Loucy (cell line): ENCODE measurements around the gene IGDCC3.

Experiments used
- H2AFZ ChIP-seq: fragments of 200-600 bp; sonication (generic); 2 replicates; pipeline ENCODE4 v1.6.0; 2016; ENCODE audit warnings: antibody characterized with exemption, mild to moderate bottlenecking, low read length, moderate library complexity
- H3F3A ChIP-seq: fragments of 200-600 bp; 2 replicates; pipeline ENCODE4 v1.6.0; 2016; ENCODE audit warnings: antibody characterized with exemption, low read depth, mild to moderate bottlenecking
- H3K27me3 ChIP-seq: fragments of 200-600 bp; sonication (generic); 2 replicates; pipeline ENCODE4 v1.6.1; 2014; ENCODE audit warnings: low read length, mild to moderate bottlenecking; ENCODE audit not compliant: insufficient read depth, poor library complexity, severe bottlenecking
- H3K36me3 ChIP-seq: fragments of 200-600 bp; sonication (generic); 2 replicates; pipeline ENCODE4 v1.6.1; 2016; ENCODE audit warnings: low read length; ENCODE audit not compliant: insufficient read depth
- H3K4me1 ChIP-seq: fragments of 200-600 bp; sonication (generic); 2 replicates; pipeline ENCODE4 v1.5.1; 2014; ENCODE audit warnings: low read length, mild to moderate bottlenecking; ENCODE audit not compliant: insufficient read depth, poor library complexity, severe bottlenecking
- H3K4me2 ChIP-seq: fragments of 200-600 bp; sonication (generic); 2 replicates; pipeline ENCODE4 v1.6.0; 2014; ENCODE audit warnings: antibody characterized with exemption, low read length, low read depth, mild to moderate bottlenecking; ENCODE audit not compliant: poor library complexity, severe bottlenecking
- H3K4me3 ChIP-seq: fragments of 200-600 bp; sonication (generic); 2 replicates; pipeline ENCODE4 v1.5.1; 2014; ENCODE audit warnings: low read length, mild to moderate bottlenecking, mixed read lengths; ENCODE audit not compliant: poor library complexity, severe bottlenecking
- H3K79me2 ChIP-seq: fragments of 200-600 bp; sonication (generic); 2 replicates; pipeline ENCODE4 v1.6.1; 2014; ENCODE audit warnings: low read length; ENCODE audit not compliant: insufficient read depth
- H3K9ac ChIP-seq: fragments of 200-600 bp; sonication (generic); 2 replicates; pipeline ENCODE4 v1.6.0; 2014; ENCODE audit warnings: mild to moderate bottlenecking, low read depth, low read length, moderate library complexity; ENCODE audit not compliant: poor library complexity, severe bottlenecking
- H3K9me2 ChIP-seq: fragments of 200-600 bp; sonication (generic); replicated peaks from 2 replicates; pipeline ENCODE4 v1.6.1; 2016; ENCODE audit warnings: low read depth, low read length, mixed read lengths
- H3K9me3 ChIP-seq: fragments of 200-600 bp; sonication (generic); 2 replicates; pipeline ENCODE4 v1.6.1; 2014; ENCODE audit warnings: mild to moderate bottlenecking, antibody characterized with exemption, low read length, low read depth; ENCODE audit not compliant: insufficient read depth
- H4K20me1 ChIP-seq: fragments of 200-600 bp; sonication (generic); 2 replicates; pipeline ENCODE4 v1.6.0; 2014; ENCODE audit warnings: antibody characterized with exemption, low read length, mild to moderate bottlenecking; ENCODE audit not compliant: insufficient read depth, poor library complexity, severe bottlenecking
- EZH2phosphoT487 ChIP-seq: fragments of 200-600 bp; IDR thresholded peaks from 2 replicates; pipeline ENCODE4 v1.6.1; 2018; ENCODE audit warnings: antibody characterized with exemption, mild to moderate bottlenecking, moderate library complexity, borderline replicate concordance
- TF ChIP-seq, protein P1 (sequence below): fragments of 200-600 bp; sonication (generic); conservative IDR thresholded peaks from 2 replicates; pipeline ENCODE4 v1.5.1; 2014; ENCODE audit warnings: mild to moderate bottlenecking, antibody characterized with exemption, low read length

The IGDCC3 gene

DNA sequence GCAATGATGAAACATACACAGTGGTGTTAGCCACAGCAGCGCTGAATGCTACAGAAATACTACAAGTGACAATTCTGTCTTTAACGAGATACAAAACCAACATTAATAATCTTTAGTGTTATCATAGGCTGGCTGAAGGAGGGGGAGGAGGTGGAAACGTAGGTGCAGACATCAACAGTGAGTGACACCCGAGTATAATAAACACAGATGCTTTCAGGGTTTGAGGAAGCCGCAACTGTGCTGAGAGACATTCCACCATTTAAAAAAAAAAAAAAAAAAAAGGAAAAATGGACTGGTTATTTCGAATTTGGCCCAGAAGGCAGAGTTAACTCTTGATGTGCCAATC lies 4.3 kb upstream of the IGDCC3 start:
- H3K4me2 ChIP-seq = no peak overlapping the region
- H3K9me3 ChIP-seq = no peaks in the 10 kb centered on the region
- no peaks in the 10 kb centered on the region for H3K27me3 ChIP-seq
- no peak overlapping the region for H2AFZ ChIP-seq
- no peaks in the 10 kb centered on the region for H3K36me3 ChIP-seq
- H3K79me2 ChIP-seq = no peaks in the 10 kb centered on the region
- no peaks in the 10 kb centered on the region for H3F3A ChIP-seq
- no peaks in the 10 kb centered on the region for H3K9me2 ChIP-seq
- H4K20me1 ChIP-seq = no peaks in the 10 kb centered on the region
- peaks cover 9% of the 10 kb centered on the region for H3K4me1 ChIP-seq
- H3K9ac ChIP-seq = no peak overlapping the region
- TF ChIP-seq, protein P1, sequence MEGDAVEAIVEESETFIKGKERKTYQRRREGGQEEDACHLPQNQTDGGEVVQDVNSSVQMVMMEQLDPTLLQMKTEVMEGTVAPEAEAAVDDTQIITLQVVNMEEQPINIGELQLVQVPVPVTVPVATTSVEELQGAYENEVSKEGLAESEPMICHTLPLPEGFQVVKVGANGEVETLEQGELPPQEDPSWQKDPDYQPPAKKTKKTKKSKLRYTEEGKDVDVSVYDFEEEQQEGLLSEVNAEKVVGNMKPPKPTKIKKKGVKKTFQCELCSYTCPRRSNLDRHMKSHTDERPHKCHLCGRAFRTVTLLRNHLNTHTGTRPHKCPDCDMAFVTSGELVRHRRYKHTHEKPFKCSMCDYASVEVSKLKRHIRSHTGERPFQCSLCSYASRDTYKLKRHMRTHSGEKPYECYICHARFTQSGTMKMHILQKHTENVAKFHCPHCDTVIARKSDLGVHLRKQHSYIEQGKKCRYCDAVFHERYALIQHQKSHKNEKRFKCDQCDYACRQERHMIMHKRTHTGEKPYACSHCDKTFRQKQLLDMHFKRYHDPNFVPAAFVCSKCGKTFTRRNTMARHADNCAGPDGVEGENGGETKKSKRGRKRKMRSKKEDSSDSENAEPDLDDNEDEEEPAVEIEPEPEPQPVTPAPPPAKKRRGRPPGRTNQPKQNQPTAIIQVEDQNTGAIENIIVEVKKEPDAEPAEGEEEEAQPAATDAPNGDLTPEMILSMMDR = no peak
- no peak for TF ChIP-seq EZH2phosphoT487
- H3K4me3 ChIP-seq = no peak overlapping the region

DNA sequence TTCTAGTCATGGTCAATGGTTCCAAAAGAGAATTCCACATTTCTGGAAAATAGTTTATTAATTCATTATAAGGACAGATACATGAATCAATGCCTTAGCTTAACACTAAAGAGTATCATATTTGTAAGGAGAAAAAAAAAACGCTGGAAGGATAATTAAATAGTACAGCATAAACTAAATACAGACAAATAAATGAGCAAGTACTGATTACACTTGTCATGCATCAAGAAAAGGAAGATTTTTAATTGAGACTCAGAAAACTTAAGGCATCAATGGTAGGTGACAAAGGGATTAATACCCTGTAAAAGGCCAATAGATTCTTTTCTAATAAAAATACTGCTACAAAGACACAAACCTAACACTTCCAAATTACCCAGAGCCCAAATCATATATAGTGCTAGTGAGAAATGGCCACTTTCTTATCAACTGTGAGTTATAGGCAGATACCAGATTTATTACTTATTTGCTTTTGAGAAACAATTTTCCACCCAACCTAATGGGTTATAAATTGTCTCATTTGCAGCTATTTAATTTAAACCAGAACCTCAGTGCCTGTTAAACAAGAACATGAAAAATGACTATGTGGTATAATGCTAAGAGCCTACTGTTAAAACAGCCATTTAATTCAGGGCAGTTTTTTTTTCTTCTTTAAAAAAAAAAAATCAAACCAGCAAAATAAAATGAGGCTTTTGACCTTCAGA lies 3.8 kb upstream of the IGDCC3 start:
- Histone ChIP-seq H3K9me3 (no peaks in the 10 kb centered on the region), H3K79me2 (no peaks in the 10 kb centered on the region), H3K4me1 (peaks cover 9% of the 10 kb centered on the region), H3K9ac (no peak overlapping the region), H3F3A (no peaks in the 10 kb centered on the region), H3K9me2 (no peaks in the 10 kb centered on the region), H4K20me1 (no peaks in the 10 kb centered on the region), H3K36me3 (no peaks in the 10 kb centered on the region), H3K4me2 (no peak overlapping the region), H3K4me3 (no peak overlapping the region), H3K27me3 (no peaks in the 10 kb centered on the region), H2AFZ (no peak overlapping the region)
- no peak for TF ChIP-seq EZH2phosphoT487
- TF ChIP-seq, protein P1 = no peak

DNA sequence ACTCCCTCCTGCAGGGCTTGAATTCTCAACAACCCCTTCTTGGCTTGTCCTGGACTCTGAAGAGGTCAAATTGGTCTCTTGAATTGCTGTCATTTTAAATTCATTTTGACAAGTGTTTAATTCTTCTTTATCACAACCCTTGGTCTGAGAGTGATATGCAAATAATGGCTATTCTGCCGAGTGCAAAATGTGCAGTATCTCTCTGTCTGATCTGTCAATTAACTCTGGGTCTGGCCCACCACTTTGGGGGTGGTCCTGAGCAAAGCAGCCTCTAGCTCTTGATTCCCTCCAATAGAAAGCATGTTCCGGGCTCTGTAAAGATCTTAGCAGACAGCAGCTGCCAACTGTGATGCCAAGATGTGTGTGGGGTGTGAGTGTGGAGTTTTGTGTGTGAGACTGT lies 2.2 kb upstream of the IGDCC3 start:
- H3K79me2 ChIP-seq = no peaks in the 10 kb centered on the region
- no peaks in the 10 kb centered on the region for H3F3A ChIP-seq
- H4K20me1 ChIP-seq = no peaks in the 10 kb centered on the region
- no peak overlapping the region for H3K4me2 ChIP-seq
- no peak overlapping the region for H3K9ac ChIP-seq
- H2AFZ ChIP-seq = no peak overlapping the region
- no peaks in the 10 kb centered on the region for H3K9me2 ChIP-seq
- no peaks in the 10 kb centered on the region for H3K36me3 ChIP-seq
- no peak overlapping the region for H3K4me3 ChIP-seq
- peaks cover 5% of the 10 kb centered on the region for H3K4me1 ChIP-seq
- TF ChIP-seq, protein P1 = no peak
- no peak for TF ChIP-seq EZH2phosphoT487
- no peaks in the 10 kb centered on the region for H3K27me3 ChIP-seq
- H3K9me3 ChIP-seq = no peaks in the 10 kb centered on the region
